ENCODE data around the gene IZUMO1R. TPM values are rescaled to one million over a fixed set of nuclear protein-coding genes. Genes with fewer than 3 reads are reported as not detected.

Gene IZUMO1R
- total RNA-seq, 4 donors from 2014 or later, result not detected

DNA sequence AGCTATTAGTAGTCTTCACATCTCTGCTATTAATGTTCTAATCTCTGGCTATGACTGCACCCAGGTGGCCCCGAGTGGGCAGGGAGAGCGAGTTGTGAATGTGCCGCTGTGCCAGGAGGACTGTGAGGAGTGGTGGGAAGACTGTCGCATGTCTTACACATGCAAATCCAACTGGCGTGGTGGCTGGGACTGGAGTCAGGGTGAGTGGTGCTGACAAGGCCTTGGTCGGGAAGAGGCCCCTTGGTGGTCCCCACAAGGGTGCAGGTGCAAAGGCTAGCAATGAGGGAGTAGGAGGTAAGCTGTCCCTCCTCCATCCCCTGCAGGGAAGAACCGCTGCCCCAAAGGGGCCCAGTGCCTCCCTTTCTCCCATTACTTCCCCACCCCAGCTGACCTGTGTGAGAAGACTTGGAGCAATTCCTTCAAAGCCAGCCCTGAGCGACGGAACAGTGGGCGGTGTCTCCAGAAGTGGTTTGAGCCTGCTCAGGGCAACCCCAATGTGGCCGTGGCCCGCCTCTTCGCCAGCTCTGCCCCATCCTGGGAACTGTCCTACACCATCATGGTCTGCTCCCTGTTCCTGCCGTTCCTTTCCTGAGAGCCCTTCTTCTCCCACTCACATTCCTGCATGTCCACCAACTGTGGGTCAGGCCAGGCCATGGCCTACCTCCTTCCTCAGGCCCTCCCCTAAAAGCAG lies 2.9 kb downstream of the IZUMO1R start:
- no peak overlapping the region for H3K27ac ChIP-seq
- no peak for DNase-seq
- in situ Hi-C loops (cut with MboI; ENCODE audit: low sequenced_read_pairs in 4 of 4), result no loop called here

DNA sequence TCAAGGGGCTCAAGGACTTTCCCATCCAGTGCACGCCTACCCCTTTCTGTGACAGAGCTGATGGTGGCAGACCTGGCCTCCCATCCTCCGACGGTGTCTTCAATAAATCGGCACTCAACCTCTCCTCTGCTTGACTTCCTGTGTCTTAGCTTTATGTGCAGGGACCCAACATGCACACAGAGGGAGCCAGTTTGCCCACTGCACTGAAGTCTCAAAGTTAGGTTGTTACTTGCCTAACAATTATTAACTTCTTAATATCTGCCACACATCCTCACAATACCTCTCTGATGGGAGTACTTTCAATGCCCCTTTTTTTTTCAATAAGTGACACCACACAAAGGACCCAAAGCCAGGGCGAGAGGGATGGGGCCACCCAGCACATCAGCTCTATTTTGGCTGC lies 3.6 kb downstream of the IZUMO1R start:
- DNase-seq (no peak), ATAC-seq (no peak)
- no peak overlapping the region for H3K4me3 ChIP-seq
- H3K9me3 ChIP-seq, result no peaks in the 10 kb centered on the region
- in situ Hi-C loops (cut with MboI; ENCODE audit: low sequenced_read_pairs in 4 of 4) (no loop called here), intact Hi-C loops (cut with DNase I; ENCODE audit: low total_unique reads) (no loop called here)
- H3K27ac ChIP-seq, result no peak overlapping the region
- H3K27me3 ChIP-seq, result no peaks in the 10 kb centered on the region
- no peaks in the 10 kb centered on the region for H3K36me3 ChIP-seq
- TF ChIP-seq POLR2A (IDR thresholded peaks at IDR 0.05), result no peak
- no peaks in the 10 kb centered on the region for H3K4me1 ChIP-seq

More for the DNA sequence above, 2.9 kb downstream of the IZUMO1R start:
- ATAC-seq, result no peak
- Histone ChIP-seq H3K27me3 (no peaks in the 10 kb centered on the region), H3K36me3 (no peaks in the 10 kb centered on the region), H3K9me3 (no peaks in the 10 kb centered on the region), H3K4me1 (no peaks in the 10 kb centered on the region), H3K4me3 (no peak overlapping the region)
- intact Hi-C loops (cut with DNase I; ENCODE audit: low total_unique reads), result no loop called here
- TF ChIP-seq POLR2A (IDR thresholded peaks at IDR 0.05), result no peak
- TF ChIP-seq, protein P1, sequence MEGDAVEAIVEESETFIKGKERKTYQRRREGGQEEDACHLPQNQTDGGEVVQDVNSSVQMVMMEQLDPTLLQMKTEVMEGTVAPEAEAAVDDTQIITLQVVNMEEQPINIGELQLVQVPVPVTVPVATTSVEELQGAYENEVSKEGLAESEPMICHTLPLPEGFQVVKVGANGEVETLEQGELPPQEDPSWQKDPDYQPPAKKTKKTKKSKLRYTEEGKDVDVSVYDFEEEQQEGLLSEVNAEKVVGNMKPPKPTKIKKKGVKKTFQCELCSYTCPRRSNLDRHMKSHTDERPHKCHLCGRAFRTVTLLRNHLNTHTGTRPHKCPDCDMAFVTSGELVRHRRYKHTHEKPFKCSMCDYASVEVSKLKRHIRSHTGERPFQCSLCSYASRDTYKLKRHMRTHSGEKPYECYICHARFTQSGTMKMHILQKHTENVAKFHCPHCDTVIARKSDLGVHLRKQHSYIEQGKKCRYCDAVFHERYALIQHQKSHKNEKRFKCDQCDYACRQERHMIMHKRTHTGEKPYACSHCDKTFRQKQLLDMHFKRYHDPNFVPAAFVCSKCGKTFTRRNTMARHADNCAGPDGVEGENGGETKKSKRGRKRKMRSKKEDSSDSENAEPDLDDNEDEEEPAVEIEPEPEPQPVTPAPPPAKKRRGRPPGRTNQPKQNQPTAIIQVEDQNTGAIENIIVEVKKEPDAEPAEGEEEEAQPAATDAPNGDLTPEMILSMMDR (IDR thresholded peaks at IDR 0.05 in 4 of 5, conservative IDR thresholded peaks at IDR 0.05 in 1 of 5), result no peak

- intact Hi-C loops (cut with DNase I; ENCODE audit: low total_unique reads) (no loop called here), in situ Hi-C loops (cut with MboI; ENCODE audit: low sequenced_read_pairs in 4 of 4) (no loop called here)
- H3K27me3 ChIP-seq, result no peaks in the 10 kb centered on the region
- ATAC-seq (no peak), DNase-seq (no peak)
- no peak overlapping the region for H3K4me3 ChIP-seq
- H3K4me1 ChIP-seq, result no peaks in the 10 kb centered on the region
- TF ChIP-seq POLR2A (IDR thresholded peaks at IDR 0.05), result no peak
- TF ChIP-seq, protein P1 (IDR thresholded peaks at IDR 0.05 in 4 of 5, conservative IDR thresholded peaks at IDR 0.05 in 1 of 5), result no peak
- H3K9me3 ChIP-seq, result no peaks in the 10 kb centered on the region
- no peak overlapping the region for H3K27ac ChIP-seq
- no peaks in the 10 kb centered on the region for H3K36me3 ChIP-seq
Observed at GRCh38 chr11:94309757-94310156, 5.4 kb downstream of the IZUMO1R start.

DNA sequence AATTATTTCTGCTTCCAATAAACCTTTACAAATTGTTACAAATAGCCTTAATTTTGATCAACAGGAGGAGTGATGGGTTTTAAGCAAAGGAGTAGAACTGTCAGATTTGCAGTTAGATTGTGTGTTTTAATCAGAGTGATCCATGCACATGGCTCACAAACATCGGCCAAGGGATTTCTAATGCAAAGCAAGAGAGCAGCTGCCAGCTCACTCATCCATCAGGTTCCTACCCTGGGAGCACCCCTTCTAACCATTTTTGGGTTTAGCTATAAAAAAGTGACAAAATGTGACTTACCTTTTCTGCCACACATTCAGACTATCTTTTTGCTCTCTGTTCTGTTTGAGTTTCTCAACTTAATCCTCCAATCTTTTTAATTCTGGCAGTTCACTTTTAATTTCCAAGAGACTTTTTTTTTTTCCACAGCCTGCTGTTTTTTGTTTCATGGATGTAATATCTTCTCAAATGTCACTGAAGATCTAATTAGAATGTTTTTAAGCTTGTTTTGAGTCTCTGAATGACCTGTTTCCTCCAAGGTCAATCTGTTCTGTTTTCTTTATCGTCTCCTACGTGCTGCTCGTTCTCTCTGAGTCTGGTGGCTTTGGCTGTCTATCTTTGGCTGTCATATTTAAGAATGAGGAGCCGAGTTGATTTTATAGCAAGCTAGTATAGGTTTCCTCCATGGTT lies 6.0 kb downstream of the IZUMO1R start:
- Histone ChIP-seq H3K4me1 (no peaks in the 10 kb centered on the region), H3K36me3 (no peaks in the 10 kb centered on the region), H3K4me3 (no peak overlapping the region), H3K9me3 (no peaks in the 10 kb centered on the region), H3K27me3 (no peaks in the 10 kb centered on the region), H3K27ac (no peak overlapping the region)
- ATAC-seq (no peak), DNase-seq (no peak)
- in situ Hi-C loops (cut with MboI; ENCODE audit: low sequenced_read_pairs in 4 of 4), result no loop called here
- TF ChIP-seq, protein P1 (IDR thresholded peaks at IDR 0.05 in 4 of 5, conservative IDR thresholded peaks at IDR 0.05 in 1 of 5), result no peak
- TF ChIP-seq POLR2A (IDR thresholded peaks at IDR 0.05), result no peak
- intact Hi-C loops (cut with DNase I; ENCODE audit: low total_unique reads), result no loop called here

- Histone ChIP-seq H3K27me3 (no peaks in the 10 kb centered on the region), H3K4me1 (no peaks in the 10 kb centered on the region), H3K4me3 (no peak overlapping the region), H3K9me3 (no peaks in the 10 kb centered on the region), H3K27ac (no peak overlapping the region), H3K36me3 (no peaks in the 10 kb centered on the region)
- in situ Hi-C loops (cut with MboI; ENCODE audit: low sequenced_read_pairs in 4 of 4), result no loop called here
- TF ChIP-seq, protein P1 (IDR thresholded peaks at IDR 0.05 in 4 of 5, conservative IDR thresholded peaks at IDR 0.05 in 1 of 5), result no peak
- no peak for TF ChIP-seq POLR2A (IDR thresholded peaks at IDR 0.05)
- no peak for ATAC-seq
- DNase-seq, result no peak
- intact Hi-C loops (cut with DNase I; ENCODE audit: low total_unique reads), result no loop called here
Observed at GRCh38 chr11:94312339-94312738, 8.0 kb downstream of the IZUMO1R start.
